GM18861 (cell line): ENCODE data around the gene PDRG1.

ENCODE experiments used
- ATAC-seq: cut with Tn5 transposase; IDR thresholded peaks from one replicate; pipeline ENCODE4 v1.9.1; 2021; ENCODE audit not compliant: unreplicated experiment

PDRG1 gene

GRCh38 chr20:31967830-31968249 is 16.0 kb upstream of the PDRG1 start, which contains the start of gene XKR7:
XKR7 (plus strand) TSS chr20:31968151; CDS start chr20:31968176, 25 bp downstream.
- no peak for ATAC-seq

DNA sequence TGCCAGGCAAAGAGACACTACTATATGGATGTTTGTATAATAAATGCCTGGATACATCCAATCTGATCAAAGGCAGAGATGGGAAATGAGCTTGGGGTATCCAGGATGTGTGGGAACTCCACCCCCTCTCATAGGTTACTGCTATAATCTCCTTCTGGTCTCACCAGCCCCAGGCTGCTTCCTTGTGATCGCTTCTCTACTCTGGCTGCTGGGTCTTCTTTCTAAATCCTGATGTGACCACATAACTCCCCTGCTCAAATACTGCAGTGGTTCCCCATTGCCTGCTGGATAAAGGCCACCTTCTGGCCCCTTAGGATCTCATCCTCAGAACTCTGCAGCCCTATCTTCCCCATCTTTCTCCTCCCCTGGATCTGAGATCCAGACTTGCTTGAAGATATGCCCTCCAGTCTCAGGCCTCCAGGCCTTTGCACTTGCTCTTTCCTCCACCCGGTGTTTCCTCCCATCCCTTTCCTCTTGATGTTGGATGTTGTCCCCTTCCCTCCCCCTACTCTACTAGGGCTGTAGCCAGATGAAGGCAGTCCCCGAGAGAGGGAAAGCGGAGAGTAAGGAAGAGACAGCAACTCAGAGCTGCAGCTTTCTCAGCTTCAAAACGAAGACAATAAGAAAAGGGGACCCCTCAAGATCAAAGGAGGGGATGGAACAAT is 15.3 kb upstream of the PDRG1 start:
- no peak for ATAC-seq

- ATAC-seq = no peak
Observed at GRCh38 chr20:31963889-31964288, 12.0 kb upstream of the PDRG1 start.

DNA sequence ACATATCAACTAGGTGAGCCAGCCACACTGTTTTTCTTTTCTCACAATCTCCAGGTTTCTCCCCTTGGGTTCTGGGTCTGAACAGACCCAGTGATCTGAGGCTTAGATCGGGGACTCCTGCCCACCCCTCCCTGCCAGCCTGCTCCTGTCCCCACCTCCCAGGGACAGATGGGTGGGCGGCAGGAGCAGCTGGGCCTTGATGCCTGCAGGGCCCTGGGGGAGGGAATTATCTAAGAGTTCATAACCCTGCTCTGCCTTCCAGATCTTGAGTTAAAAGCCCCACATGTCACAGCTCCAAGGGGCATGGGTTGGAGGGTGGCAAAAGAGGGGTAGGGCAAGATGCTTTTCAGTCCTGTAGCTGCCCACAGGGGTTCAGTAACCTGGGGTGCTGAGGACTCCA is 10.9 kb upstream of the PDRG1 start:
- no peak for ATAC-seq

- ATAC-seq = no peak
Observed at GRCh38 chr20:31956556-31957526, 5.0 kb upstream of the PDRG1 start.

DNA sequence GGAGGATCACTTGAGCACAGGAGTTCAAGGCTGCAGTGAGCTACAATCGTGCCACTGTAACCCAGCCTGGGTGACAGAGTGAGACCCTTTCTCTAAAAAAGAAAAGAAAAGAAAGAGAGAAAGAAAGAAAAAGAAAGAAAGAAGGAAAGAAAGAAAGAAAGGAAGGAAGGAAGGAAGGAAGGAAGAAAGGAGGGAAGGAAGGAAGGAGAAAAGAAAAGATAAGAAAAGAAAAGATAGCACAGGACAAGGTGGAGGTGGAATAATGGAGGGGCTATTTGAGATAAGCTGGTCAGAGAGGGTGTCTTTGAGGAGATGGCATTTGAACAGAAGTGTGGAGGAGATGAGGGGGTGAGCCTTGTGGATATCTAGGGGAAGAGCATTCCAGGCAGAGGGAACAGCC is 2.7 kb upstream of the PDRG1 start:
- ATAC-seq = no peak

DNA sequence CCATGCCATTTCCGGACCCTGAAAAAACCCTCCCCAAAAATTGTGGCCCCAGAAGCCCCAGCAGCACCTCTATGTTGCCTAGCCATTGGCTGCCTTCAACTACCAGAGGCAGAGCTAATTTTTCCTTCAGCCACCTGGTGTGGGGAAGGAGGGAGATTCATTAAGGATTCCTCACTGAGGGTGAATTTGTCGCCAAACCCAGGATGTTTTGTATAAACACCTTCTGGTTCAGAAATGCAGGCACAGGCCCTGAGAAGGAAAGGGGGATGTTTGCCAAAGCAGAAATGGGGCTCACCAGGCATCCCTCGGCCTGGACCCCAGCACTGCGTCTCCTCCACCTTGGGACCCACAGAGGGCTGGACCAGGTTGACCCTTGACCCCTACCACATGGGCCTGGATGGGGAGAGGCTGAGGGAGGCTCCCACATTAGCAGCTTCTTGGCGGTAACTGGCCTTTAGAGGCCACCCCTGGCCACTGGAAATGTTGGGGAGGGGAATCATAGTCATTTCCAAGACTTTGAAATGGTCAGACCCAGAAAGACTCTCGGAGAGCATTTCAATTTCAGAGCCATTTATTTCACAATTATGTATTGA is 1.8 kb upstream of the PDRG1 start:
- ATAC-seq = no peak

DNA sequence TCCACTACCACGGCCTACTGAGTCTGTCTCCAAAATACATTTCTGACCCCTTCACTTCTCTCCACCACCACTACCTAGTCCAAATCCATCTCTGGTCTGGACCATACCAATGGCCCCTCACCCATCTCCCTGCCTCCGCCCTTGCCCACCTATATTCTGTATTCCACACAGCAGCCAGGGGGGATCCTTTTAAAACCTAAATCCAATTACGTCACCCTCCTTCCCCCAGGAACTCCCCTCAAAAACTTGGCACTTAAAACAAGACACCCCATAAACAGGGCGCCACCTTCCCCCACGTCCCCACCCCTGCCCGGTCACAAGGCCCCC is 680 bp downstream of the PDRG1 start:
- no peak for ATAC-seq

DNA sequence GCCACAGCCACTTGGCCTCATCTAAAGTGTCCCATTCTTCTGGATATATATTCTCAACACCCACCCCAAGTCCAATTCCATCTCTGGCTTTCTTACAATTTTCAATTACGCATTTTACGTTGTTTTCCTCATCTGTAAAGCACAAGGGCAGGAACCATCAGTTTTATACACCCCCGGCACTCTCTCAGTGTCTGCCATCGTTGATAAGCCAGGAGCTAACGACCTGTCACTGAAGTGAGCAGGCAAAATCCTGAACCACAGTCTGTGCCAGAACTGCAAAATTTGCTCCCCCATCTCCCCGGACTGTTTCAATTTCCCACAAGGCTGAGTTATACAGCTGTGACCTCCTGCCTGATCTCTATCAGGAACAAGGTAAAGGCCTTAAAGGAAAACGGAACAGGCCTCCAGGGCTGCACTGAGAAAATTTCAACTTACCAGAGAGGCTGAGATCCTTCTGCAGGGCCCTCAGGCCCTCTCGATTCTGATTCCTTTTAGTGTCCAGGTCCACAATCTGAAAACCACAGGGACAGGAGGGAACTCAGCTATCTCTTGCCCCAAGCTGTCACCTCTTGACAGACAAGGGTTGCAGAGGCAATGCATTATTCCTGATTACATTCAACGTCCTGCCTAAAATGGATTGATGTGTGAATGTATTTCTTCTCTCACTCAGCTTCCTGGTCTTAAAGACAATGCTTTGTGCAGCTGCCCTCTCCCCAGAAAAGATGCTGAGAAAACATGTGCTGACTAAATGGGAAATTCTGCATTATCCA is 1.8 kb downstream of the PDRG1 start:
- ATAC-seq = no peak

DNA sequence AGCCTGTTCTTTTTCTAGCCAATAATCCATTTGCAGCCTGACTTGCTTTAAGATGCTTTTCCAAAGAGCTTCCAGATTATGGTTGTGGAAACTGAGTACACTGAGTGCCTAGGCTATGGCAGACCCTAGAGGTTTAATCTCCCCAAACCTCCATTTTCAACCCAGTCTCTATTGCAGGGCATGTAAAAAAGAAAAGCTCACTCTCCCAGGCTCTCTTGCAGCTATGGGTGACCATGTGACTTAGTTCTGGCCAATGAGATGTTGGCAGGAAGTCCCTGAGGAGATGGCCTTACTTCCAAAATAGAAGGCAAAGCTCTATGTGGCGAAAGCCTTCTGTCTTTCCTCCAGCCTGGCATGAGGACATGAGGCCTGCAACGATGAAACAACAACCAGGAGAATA is 3.8 kb downstream of the PDRG1 start:
- no peak for ATAC-seq

DNA sequence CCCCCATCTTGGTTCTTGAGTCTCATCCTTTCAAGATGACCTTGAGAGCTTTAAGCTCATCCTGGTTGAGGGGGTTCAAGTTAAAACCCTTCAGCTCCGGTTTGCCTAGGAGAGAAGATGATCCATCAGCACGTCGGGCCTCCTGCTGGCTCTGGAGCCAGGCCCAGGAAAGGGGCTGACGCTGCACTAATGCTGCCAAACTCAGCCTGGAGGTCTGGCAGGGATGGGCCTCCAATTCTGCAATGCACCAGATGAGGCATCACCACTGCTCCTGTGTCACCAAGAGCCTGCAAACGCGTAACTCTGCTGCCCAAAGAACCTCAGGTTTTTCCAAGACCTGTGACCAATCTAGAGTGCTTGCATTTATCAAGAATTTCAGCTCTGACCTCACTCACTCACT is 6.1 kb downstream of the PDRG1 start:
- no peak for ATAC-seq

- ATAC-seq = no peak
Observed at GRCh38 chr20:31945319-31945718, 6.5 kb downstream of the PDRG1 start.

DNA sequence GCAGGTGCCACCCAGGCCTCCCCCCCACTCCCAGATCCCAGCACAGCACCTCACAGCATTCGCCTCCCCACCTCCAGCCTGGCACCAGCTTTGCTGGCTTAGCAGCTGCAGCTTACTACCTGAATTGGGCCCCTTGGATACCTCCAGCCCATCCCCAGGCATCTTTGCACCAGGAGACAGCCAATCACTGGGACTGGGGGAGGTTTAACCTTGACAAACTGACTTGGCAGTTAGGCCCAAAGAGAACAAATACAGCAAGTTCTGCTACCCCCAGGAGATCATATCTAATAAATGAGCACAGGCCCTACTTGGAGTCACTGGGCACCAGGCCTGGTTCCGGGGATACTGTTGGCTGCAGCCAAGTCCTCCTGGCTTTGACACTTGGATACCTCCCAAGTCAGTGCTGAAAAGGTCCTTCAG is 8.8 kb downstream of the PDRG1 start:
- ATAC-seq = no peak

DNA sequence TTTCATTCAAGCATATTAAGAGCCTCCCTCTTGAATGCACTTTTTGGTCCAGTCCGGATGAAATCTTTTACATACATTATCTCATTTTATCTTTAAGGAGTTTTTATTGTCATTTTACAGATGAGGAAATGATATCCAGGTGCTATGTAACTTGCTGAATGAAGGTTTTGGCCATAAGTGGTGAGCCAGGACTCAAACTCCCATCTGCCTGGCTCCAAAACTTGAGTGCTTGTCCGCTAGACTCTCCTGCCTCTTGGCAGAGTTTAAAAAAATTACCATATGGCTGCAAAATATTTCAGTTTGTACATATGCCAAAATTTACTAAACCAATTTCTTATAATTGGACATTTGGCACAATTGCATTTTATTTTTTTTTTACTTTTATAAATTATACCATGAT is 12.2 kb downstream of the PDRG1 start:
- ATAC-seq = no peak

- ATAC-seq = no peak
Observed at GRCh38 chr20:31937820-31938219, 14.0 kb downstream of the PDRG1 start.

DNA sequence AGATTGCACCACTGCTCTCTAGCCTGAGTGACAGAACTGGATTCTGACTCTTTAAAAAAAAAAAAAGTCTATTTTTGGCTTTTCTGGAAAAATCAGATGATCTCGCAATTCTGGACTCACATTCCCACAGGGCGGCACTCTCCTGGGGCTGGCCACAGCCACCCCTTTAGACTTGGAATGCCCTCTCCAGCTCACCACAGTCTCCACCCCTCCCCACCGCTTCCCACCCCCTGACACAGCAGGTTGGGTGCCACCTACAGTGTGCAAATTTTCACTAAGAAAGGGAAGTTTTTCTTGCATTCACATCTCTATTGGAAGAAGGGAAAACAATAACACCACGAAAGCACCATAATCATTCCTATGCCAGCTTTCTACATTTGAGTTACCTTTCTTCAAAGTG is 15.4 kb downstream of the PDRG1 start:
- ATAC-seq = no peak

DNA sequence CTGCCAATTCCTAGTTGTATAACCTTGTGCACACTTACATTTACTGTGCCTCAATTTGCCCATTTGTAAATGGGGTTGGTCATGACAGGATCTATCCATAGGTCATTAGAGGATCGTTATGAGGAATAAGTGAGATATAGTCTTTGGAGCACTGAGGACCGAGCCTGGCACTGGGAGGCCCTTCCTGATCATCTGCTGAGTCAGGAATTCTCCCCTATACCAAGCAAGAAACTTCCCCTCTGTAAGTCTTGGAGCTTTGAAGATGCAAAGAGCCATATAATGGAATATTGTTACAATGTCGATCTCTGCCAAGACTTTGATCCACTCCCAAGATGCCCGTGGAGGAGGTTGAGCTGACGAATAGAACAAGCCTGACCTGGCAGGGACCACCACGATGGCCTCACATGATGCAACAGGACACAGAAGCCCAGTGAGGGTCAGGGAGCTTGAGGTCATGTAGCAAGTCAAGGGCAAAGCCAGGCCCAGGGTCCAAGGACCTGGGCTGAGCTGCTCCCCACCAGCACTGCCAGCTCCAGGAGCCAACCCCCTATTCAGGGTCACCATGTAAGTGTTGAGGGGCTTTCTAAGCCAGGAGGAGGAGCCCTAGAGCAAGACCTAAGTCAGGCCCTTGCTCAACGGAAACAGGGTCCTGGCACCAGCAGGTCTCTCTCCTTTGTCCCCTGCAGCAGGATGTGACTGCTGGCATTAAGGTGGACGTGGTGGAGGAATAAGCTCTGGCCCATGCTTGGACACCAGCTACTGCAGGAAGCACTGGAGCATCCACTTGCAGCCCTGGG is 16.7 kb downstream of the PDRG1 start:
- ATAC-seq = no peak

DNA sequence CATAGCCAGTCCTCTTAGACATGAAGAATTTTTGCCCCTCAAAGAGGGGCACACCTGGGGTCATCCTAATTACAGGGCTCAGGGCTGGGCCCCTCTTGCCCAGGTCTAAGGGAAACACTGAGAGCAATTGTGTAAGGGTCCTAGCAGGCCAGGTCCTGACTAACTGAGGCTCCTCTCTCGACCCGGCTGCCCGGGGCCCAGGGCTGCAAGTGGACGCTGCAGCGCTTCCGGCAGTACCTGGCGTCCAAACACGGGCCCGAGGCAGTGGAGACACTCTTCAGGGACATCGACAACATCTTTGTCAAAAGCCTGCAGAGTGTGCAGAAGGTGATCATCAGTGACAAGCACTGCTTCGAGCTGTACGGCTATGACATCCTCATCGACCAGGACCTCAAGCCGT is 17.4 kb downstream of the PDRG1 start:
- no peak for ATAC-seq

- no peak for ATAC-seq
Observed at GRCh38 chr20:31933698-31934097, 18.1 kb downstream of the PDRG1 start.

DNA sequence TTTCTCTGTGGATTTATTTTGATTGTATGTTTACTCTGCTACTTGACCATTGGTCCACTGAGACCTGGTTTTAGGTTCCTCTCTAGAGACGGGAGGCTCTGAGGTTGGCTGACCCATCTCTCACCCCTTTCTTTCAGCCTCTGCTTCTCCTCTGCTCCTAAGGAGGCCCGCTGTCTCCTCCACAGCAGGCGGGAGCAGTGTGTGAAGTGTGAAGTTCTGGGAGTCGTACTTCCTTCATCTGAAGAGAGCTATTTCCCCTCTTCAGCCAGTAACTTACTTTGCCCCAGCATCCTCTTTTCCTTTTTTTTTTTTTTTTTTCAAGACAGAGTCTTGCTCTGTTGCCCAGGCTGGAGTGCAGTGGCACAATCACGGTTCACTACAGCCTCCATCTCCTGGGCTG is 21.1 kb downstream of the PDRG1 start:
- ATAC-seq = no peak
